HepG2 (cell line): ENCODE results near the gene VWA3A. TPM values are rescaled to one million over a fixed set of nuclear protein-coding genes. Genes with fewer than 3 reads are reported as not detected.
A peak's percentile ranks its signal among the peaks of the same experiment; 100 is the strongest.

Source experiments
- ARID5B ChIP-seq: IDR thresholded peaks from 2 replicates; pipeline ENCODE4 v1.4.0; 2020; ENCODE audit warnings: mild to moderate bottlenecking, missing genetic modification reagents
- CHD2 ChIP-seq: IDR thresholded peaks from 2 replicates; pipeline ENCODE4 v1.6.1; 2011; ENCODE audit warnings: low read depth, low read length, improper control_type of control experiment
- HOMEZ ChIP-seq: IDR thresholded peaks from 2 replicates; pipeline ENCODE4 v1.6.1; 2016; ENCODE audit warnings: low read depth
- KDM3A ChIP-seq: IDR thresholded peaks from 2 replicates; pipeline ENCODE4 v1.6.1; 2018; ENCODE audit warnings: low read depth, missing compliant biosample characterization
- KLF16 ChIP-seq, 2 experiments: sonication (generic) in 1 of 2; formaldehyde crosslinking in 1 of 2; IDR thresholded peaks; 2 replicates each; pipeline versions ENCODE4 v1.6.1 to v1.8.0; 2016 to 2023; ENCODE audit warnings: missing genetic modification reagents in 2 of 2, missing compliant biosample characterization in 1 of 2
- KLF6 ChIP-seq: IDR thresholded peaks from 2 replicates; pipeline ENCODE4 v1.8.0; 2016; ENCODE audit warnings: missing biosample characterization, missing genetic modification reagents
- NR2F1 ChIP-seq, 2 experiments: fragments of 450-650 bp in 1 of 2; formaldehyde crosslinking in 1 of 2; IDR thresholded peaks; 2 replicates each; pipeline versions ENCODE4 v1.5.0 to v1.6.1; 2016 to 2020; ENCODE audit warnings: mild to moderate bottlenecking in 1 of 2, missing compliant biosample characterization in 1 of 2, missing genetic modification reagents in 1 of 2, moderate library complexity in 1 of 2
- SCMH1 ChIP-seq: sonication (generic); formaldehyde crosslinking; IDR thresholded peaks from 2 replicates; pipeline ENCODE4 v1.9.0; 2021; ENCODE audit warnings: missing genetic modification reagents, mild to moderate bottlenecking, borderline replicate concordance
- XRCC5 ChIP-seq: fragments of 200-400 bp; formaldehyde crosslinking; optimal IDR thresholded peaks from 2 replicates; pipeline ENCODE3; 2017; ENCODE audit warnings: mild to moderate bottlenecking, low read length
- ZBTB39 ChIP-seq: sonication (generic); formaldehyde crosslinking; IDR thresholded peaks from 2 replicates; pipeline ENCODE4 v1.5.0; 2020; ENCODE audit warnings: missing genetic modification reagents
- ZMYM3 ChIP-seq: sonication (generic); formaldehyde crosslinking; IDR thresholded peaks from 2 replicates; pipeline ENCODE4 v1.5.1; 2020; ENCODE audit warnings: mild to moderate bottlenecking, missing genetic modification reagents
- ZNF576 ChIP-seq: sonication (generic); formaldehyde crosslinking; IDR thresholded peaks from 2 replicates; pipeline ENCODE4 v1.4.0; 2020; ENCODE audit warnings: mild to moderate bottlenecking, missing genetic modification reagents
- ZNF766 ChIP-seq: sonication (generic); formaldehyde crosslinking; IDR thresholded peaks from 2 replicates; pipeline ENCODE4 v1.5.0; 2020; ENCODE audit warnings: missing genetic modification reagents, borderline replicate concordance
- ZNF781 ChIP-seq: sonication (generic); formaldehyde crosslinking; IDR thresholded peaks from 2 replicates; pipeline ENCODE4 v1.5.1; 2020; ENCODE audit warnings: borderline replicate concordance, mild to moderate bottlenecking, missing genetic modification reagents; ENCODE audit errors: not compliant biosample characterization
- polyA plus RNA-seq, 8 experiments: library from polyadenylated mRNA; depleted of rRNA in 3 of 8; stranded (reverse) in 7 of 8; unstranded in 1 of 8; fragments of >200 nt; fragmentation: Illumina TruSeq in 4 of 8; extraction: Trizol in 4 of 8; gene quantifications; 2 replicates each; pipeline versions ENCODE4 v1.2.1 to v1.2.3, GENCODE V29; 2011 to 2016; ENCODE audit warnings: low read depth in 4 of 8, missing spikeins in 1 of 8, mixed read lengths in 1 of 8; ENCODE audit not compliant: insufficient read depth in 1 of 8
- total RNA-seq, 5 experiments: library from RNA; depleted of rRNA; stranded (reverse); fragments of >200 nt; fragmentation: Illumina TruSeq; extraction: Trizol; gene quantifications; 2 replicates each; pipeline ENCODE4 v1.2.3, GENCODE V29; 2016; ENCODE audit warnings: low read depth in 1 of 5
- TF ChIP-seq, protein P1 (sequence below): sonication (generic); formaldehyde crosslinking; IDR thresholded peaks from 2 replicates; pipeline ENCODE4 v1.4.0; 2020; ENCODE audit warnings: missing genetic modification reagents, mild to moderate bottlenecking, borderline replicate concordance
- TF ChIP-seq, protein P2 (sequence below): sonication (generic); formaldehyde crosslinking; IDR thresholded peaks from 2 replicates; pipeline ENCODE4 v1.4.0; 2020; ENCODE audit warnings: missing genetic modification reagents

Gene VWA3A
- total and polyA plus RNA-seq, 2 of the 13 experiments (the other 11 are each of a cell fraction or from before 2014, with no cell fraction given), result 0.03 to 0.07 TPM

DNA sequence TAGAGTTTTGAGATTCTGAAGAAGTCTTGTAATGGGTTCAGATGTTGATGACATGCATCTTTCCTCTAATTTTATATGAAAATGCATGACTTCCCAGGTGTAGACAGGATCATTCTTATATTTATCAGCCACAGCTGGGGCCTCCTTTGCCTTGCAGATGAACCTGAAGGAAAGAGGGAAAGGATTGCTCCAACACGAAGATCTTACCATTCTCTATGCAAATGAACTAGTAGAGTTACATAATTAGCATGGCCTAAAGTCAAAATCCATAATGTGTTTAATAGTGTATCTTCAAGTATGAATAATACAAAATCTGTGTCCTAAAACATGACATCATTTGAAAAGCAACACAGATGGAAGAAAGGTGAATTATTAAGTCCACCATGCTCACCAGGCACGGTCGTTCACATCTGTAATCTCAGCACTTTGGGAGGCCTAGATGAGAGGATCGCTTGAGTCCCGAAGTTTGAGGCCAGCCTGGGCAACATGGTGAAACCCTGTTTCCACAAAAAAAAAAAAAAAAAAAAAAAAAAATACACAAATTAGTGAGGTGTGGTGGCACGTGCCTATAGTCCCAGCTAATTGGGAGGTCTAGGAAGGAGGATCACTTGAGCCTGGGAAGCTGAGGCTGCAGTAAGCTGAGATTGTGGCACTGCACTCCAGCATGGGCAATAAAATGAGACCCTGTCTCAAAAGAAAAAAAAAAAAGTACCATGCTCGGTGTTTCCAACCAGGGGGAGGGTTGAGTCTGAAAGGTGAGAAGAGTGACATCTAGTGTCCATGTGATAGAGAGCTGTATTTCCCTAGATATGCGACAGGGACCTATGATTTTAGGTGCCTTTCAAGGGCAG is 6.3 kb downstream of the VWA3A start (continued):
- TF ChIP-seq HOMEZ (CRISPR knock-in tag), result peak; percentile 53; the same call in 1 of the 2 replicates
- no peak for TF ChIP-seq ZNF766 (CRISPR knock-in tag)
- TF ChIP-seq KDM3A, result peak; percentile 49; the same call in 1 of the 2 replicates
- TF ChIP-seq ZMYM3 (CRISPR knock-in tag), result peak; percentile 51; the same call in 1 of the 2 replicates
- no peak for TF ChIP-seq ZNF576
- peak; percentile 71 for TF ChIP-seq ZNF781 (CRISPR knock-in tag)
- TF ChIP-seq CHD2, result no peak
- TF ChIP-seq, protein P1, sequence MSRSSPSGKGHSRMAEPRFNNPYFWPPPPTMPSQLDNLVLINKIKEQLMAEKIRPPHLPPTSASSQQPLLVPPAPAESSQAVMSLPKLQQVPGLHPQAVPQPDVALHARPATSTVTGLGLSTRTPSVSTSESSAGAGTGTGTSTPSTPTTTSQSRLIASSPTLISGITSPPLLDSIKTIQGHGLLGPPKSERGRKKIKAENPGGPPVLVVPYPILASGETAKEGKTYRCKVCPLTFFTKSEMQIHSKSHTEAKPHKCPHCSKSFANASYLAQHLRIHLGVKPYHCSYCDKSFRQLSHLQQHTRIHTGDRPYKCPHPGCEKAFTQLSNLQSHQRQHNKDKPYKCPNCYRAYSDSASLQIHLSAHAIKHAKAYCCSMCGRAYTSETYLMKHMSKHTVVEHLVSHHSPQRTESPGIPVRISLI (CRISPR knock-in tag), result peak; percentile 99
- TF ChIP-seq NR2F1 (CRISPR knock-in tag; IDR thresholded peaks at IDR 0.05), result 0 out of 4 replicates have a peak, but pooled peaks of 1 of the 2 experiments have one; percentile 23
- no peak for TF ChIP-seq ZBTB39 (CRISPR knock-in tag)
- TF ChIP-seq KLF6 (CRISPR knock-in tag), result 0 out of 2 replicates have a peak, but pooled peaks have one; percentile 22
- no peak for TF ChIP-seq SCMH1
- TF ChIP-seq, protein P2, sequence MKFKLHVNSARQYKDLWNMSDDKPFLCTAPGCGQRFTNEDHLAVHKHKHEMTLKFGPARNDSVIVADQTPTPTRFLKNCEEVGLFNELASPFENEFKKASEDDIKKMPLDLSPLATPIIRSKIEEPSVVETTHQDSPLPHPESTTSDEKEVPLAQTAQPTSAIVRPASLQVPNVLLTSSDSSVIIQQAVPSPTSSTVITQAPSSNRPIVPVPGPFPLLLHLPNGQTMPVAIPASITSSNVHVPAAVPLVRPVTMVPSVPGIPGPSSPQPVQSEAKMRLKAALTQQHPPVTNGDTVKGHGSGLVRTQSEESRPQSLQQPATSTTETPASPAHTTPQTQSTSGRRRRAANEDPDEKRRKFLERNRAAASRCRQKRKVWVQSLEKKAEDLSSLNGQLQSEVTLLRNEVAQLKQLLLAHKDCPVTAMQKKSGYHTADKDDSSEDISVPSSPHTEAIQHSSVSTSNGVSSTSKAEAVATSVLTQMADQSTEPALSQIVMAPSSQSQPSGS (CRISPR knock-in tag), result 0 out of 2 replicates have a peak, but pooled peaks have one; percentile 36
- TF ChIP-seq KLF16 (CRISPR knock-in tag; IDR thresholded peaks at IDR 0.05), result 0 out of 4 replicates have a peak, but pooled peaks of 1 of the 2 experiments have one; percentile 19
- TF ChIP-seq XRCC5, result peak; percentile 90
- TF ChIP-seq ARID5B (CRISPR knock-in tag), result peak; percentile 21; the same call in 1 of the 2 replicates
